Loucy (cell line): ENCODE measurements around the gene P2RX3.

Source experiments
- H2AFZ ChIP-seq: fragments of 200-600 bp; sonication (generic); 2 replicates; pipeline ENCODE4 v1.6.0; 2016; ENCODE audit warnings: antibody characterized with exemption, mild to moderate bottlenecking, low read length, moderate library complexity
- H3F3A ChIP-seq: fragments of 200-600 bp; 2 replicates; pipeline ENCODE4 v1.6.0; 2016; ENCODE audit warnings: antibody characterized with exemption, low read depth, mild to moderate bottlenecking
- H3K27me3 ChIP-seq: fragments of 200-600 bp; sonication (generic); 2 replicates; pipeline ENCODE4 v1.6.1; 2014; ENCODE audit warnings: low read length, mild to moderate bottlenecking; ENCODE audit not compliant: insufficient read depth, poor library complexity, severe bottlenecking
- H3K36me3 ChIP-seq: fragments of 200-600 bp; sonication (generic); 2 replicates; pipeline ENCODE4 v1.6.1; 2016; ENCODE audit warnings: low read length; ENCODE audit not compliant: insufficient read depth
- H3K4me1 ChIP-seq: fragments of 200-600 bp; sonication (generic); 2 replicates; pipeline ENCODE4 v1.5.1; 2014; ENCODE audit warnings: low read length, mild to moderate bottlenecking; ENCODE audit not compliant: insufficient read depth, poor library complexity, severe bottlenecking
- H3K4me2 ChIP-seq: fragments of 200-600 bp; sonication (generic); 2 replicates; pipeline ENCODE4 v1.6.0; 2014; ENCODE audit warnings: antibody characterized with exemption, low read length, low read depth, mild to moderate bottlenecking; ENCODE audit not compliant: poor library complexity, severe bottlenecking
- H3K4me3 ChIP-seq: fragments of 200-600 bp; sonication (generic); 2 replicates; pipeline ENCODE4 v1.5.1; 2014; ENCODE audit warnings: low read length, mild to moderate bottlenecking, mixed read lengths; ENCODE audit not compliant: poor library complexity, severe bottlenecking
- H3K79me2 ChIP-seq: fragments of 200-600 bp; sonication (generic); 2 replicates; pipeline ENCODE4 v1.6.1; 2014; ENCODE audit warnings: low read length; ENCODE audit not compliant: insufficient read depth
- H3K9ac ChIP-seq: fragments of 200-600 bp; sonication (generic); 2 replicates; pipeline ENCODE4 v1.6.0; 2014; ENCODE audit warnings: mild to moderate bottlenecking, low read depth, low read length, moderate library complexity; ENCODE audit not compliant: poor library complexity, severe bottlenecking
- H3K9me2 ChIP-seq: fragments of 200-600 bp; sonication (generic); replicated peaks from 2 replicates; pipeline ENCODE4 v1.6.1; 2016; ENCODE audit warnings: low read depth, low read length, mixed read lengths
- H3K9me3 ChIP-seq: fragments of 200-600 bp; sonication (generic); 2 replicates; pipeline ENCODE4 v1.6.1; 2014; ENCODE audit warnings: mild to moderate bottlenecking, antibody characterized with exemption, low read length, low read depth; ENCODE audit not compliant: insufficient read depth
- H4K20me1 ChIP-seq: fragments of 200-600 bp; sonication (generic); 2 replicates; pipeline ENCODE4 v1.6.0; 2014; ENCODE audit warnings: antibody characterized with exemption, low read length, mild to moderate bottlenecking; ENCODE audit not compliant: insufficient read depth, poor library complexity, severe bottlenecking
- EZH2phosphoT487 ChIP-seq: fragments of 200-600 bp; IDR thresholded peaks from 2 replicates; pipeline ENCODE4 v1.6.1; 2018; ENCODE audit warnings: antibody characterized with exemption, mild to moderate bottlenecking, moderate library complexity, borderline replicate concordance
- TF ChIP-seq, protein P1 (sequence below): fragments of 200-600 bp; sonication (generic); conservative IDR thresholded peaks from 2 replicates; pipeline ENCODE4 v1.5.1; 2014; ENCODE audit warnings: mild to moderate bottlenecking, antibody characterized with exemption, low read length

Gene P2RX3

GRCh38 chr11:57345555-57346211, 7.5 kb downstream of the P2RX3 start:
- Histone ChIP-seq H3K9me2 (no peaks in the 10 kb centered on the region), H3K79me2 (no peaks in the 10 kb centered on the region), H3K4me3 (no peak overlapping the region), H3K27me3 (no peaks in the 10 kb centered on the region), H3K36me3 (no peaks in the 10 kb centered on the region), H3K4me2 (no peak overlapping the region), H3K9me3 (no peaks in the 10 kb centered on the region), H3F3A (no peaks in the 10 kb centered on the region), H3K4me1 (peaks cover 7% of the 10 kb centered on the region), H2AFZ (peak overlapping the region; percentile 54), H3K9ac (no peak overlapping the region), H4K20me1 (no peaks in the 10 kb centered on the region)
- no peak for TF ChIP-seq EZH2phosphoT487
- TF ChIP-seq, protein P1, sequence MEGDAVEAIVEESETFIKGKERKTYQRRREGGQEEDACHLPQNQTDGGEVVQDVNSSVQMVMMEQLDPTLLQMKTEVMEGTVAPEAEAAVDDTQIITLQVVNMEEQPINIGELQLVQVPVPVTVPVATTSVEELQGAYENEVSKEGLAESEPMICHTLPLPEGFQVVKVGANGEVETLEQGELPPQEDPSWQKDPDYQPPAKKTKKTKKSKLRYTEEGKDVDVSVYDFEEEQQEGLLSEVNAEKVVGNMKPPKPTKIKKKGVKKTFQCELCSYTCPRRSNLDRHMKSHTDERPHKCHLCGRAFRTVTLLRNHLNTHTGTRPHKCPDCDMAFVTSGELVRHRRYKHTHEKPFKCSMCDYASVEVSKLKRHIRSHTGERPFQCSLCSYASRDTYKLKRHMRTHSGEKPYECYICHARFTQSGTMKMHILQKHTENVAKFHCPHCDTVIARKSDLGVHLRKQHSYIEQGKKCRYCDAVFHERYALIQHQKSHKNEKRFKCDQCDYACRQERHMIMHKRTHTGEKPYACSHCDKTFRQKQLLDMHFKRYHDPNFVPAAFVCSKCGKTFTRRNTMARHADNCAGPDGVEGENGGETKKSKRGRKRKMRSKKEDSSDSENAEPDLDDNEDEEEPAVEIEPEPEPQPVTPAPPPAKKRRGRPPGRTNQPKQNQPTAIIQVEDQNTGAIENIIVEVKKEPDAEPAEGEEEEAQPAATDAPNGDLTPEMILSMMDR, result peak; percentile 74

- H3K4me3 ChIP-seq, result no peak overlapping the region
- H4K20me1 ChIP-seq, result no peaks in the 10 kb centered on the region
- H3F3A ChIP-seq, result no peaks in the 10 kb centered on the region
- H3K9ac ChIP-seq, result no peak overlapping the region
- H3K36me3 ChIP-seq, result no peaks in the 10 kb centered on the region
- H3K9me2 ChIP-seq, result no peaks in the 10 kb centered on the region
- 0 out of 2 replicates have a peak, but pooled peaks cover 4% of the 10 kb centered on the region for H3K9me3 ChIP-seq
- H3K79me2 ChIP-seq, result no peaks in the 10 kb centered on the region
- H3K4me1 ChIP-seq, result peaks cover 7% of the 10 kb centered on the region
- no peak overlapping the region for H3K4me2 ChIP-seq
- no peaks in the 10 kb centered on the region for H3K27me3 ChIP-seq
- H2AFZ ChIP-seq, result no peak overlapping the region
- TF ChIP-seq, protein P1, result no peak
- no peak for TF ChIP-seq EZH2phosphoT487
Measured at GRCh38 chr11:57347336-57347735, 9.2 kb downstream of the P2RX3 start.

- no peaks in the 10 kb centered on the region for H4K20me1 ChIP-seq
- H3K27me3 ChIP-seq, result no peaks in the 10 kb centered on the region
- H3K4me3 ChIP-seq, result no peak overlapping the region
- H2AFZ ChIP-seq, result no peak overlapping the region
- H3K79me2 ChIP-seq, result no peaks in the 10 kb centered on the region
- H3K9me2 ChIP-seq, result no peaks in the 10 kb centered on the region
- H3K4me1 ChIP-seq, result peaks cover 15% of the 10 kb centered on the region
- no peaks in the 10 kb centered on the region for H3F3A ChIP-seq
- no peak overlapping the region for H3K9ac ChIP-seq
- H3K36me3 ChIP-seq, result no peaks in the 10 kb centered on the region
- H3K9me3 ChIP-seq, result 0 out of 2 replicates have a peak, but pooled peaks cover 4% of the 10 kb centered on the region
- no peak overlapping the region for H3K4me2 ChIP-seq
- no peak for TF ChIP-seq EZH2phosphoT487
- TF ChIP-seq, protein P1, result no peak
Measured at GRCh38 chr11:57348052-57348451, 9.9 kb downstream of the P2RX3 start.
